ENCODE data around the gene DISC1.

Gene DISC1

GRCh38 chr1:231799363-231799986, 172.9 kb downstream of the DISC1 start:
- Mint-ChIP-seq H3K4me1 (no peaks in the 10 kb centered on the region), H3K36me3 (peaks cover 30% of the 10 kb centered on the region), H3K27me3 (no peaks in the 10 kb centered on the region), H3K4me3 (no peak overlapping the region), H3K27ac (peak overlapping the region; percentile 86), H3K9me3 (no peaks in the 10 kb centered on the region)

GRCh38 chr1:231800108-231800507, 173.5 kb downstream of the DISC1 start:
- Mint-ChIP-seq H3K27me3 (no peaks in the 10 kb centered on the region), H3K4me3 (no peak overlapping the region), H3K36me3 (peaks cover 27% of the 10 kb centered on the region), H3K27ac (peak overlapping the region; percentile 86), H3K4me1 (no peaks in the 10 kb centered on the region), H3K9me3 (no peaks in the 10 kb centered on the region)

DNA sequence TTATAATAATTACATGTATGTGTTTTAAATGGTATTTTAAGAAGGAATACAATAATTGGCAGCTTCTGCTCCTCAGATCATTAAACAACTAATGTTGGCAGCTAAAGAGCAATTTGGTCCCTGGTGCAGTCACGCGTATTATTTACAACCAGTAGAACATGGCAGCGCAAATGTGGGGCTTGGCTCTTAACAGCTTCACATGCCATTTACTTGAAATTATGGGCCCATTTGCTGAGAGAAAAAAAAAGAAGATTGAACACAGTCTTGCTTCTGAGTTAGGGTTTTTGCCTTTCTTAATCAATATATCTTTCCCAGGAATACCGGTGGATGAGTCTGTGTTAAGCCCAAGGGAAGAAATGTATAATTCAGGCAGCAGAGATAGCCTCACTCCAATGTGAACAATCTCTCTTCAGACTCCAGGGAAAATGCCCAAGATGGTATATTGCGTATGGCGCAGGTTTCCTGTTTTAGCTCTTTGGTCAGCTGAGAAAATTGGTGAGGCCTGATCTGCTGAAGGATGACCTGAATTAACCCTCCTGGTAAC, 174.5 kb downstream of the DISC1 start:
- H3K4me1 Mint-ChIP-seq: no peaks in the 10 kb centered on the region
- no peak overlapping the region for H3K4me3 Mint-ChIP-seq
- H3K36me3 Mint-ChIP-seq: peaks cover 23% of the 10 kb centered on the region
- no peaks in the 10 kb centered on the region for H3K9me3 Mint-ChIP-seq
- H3K27ac Mint-ChIP-seq: no peak overlapping the region
- no peaks in the 10 kb centered on the region for H3K27me3 Mint-ChIP-seq

GRCh38 chr1:231803353-231803752, 176.8 kb downstream of the DISC1 start:
- Mint-ChIP-seq H3K27me3 (no peaks in the 10 kb centered on the region), H3K27ac (no peak overlapping the region), H3K9me3 (no peaks in the 10 kb centered on the region), H3K4me1 (no peaks in the 10 kb centered on the region), H3K4me3 (no peak overlapping the region), H3K36me3 (peaks cover 20% of the 10 kb centered on the region)

- H3K4me1 Mint-ChIP-seq: no peaks in the 10 kb centered on the region
- no peak overlapping the region for H3K27ac Mint-ChIP-seq
- no peaks in the 10 kb centered on the region for H3K9me3 Mint-ChIP-seq
- H3K27me3 Mint-ChIP-seq: no peaks in the 10 kb centered on the region
- H3K36me3 Mint-ChIP-seq: peaks cover 18% of the 10 kb centered on the region
- H3K4me3 Mint-ChIP-seq: no peak overlapping the region
Observed at GRCh38 chr1:231806623-231807495, 180.3 kb downstream of the DISC1 start.

DNA sequence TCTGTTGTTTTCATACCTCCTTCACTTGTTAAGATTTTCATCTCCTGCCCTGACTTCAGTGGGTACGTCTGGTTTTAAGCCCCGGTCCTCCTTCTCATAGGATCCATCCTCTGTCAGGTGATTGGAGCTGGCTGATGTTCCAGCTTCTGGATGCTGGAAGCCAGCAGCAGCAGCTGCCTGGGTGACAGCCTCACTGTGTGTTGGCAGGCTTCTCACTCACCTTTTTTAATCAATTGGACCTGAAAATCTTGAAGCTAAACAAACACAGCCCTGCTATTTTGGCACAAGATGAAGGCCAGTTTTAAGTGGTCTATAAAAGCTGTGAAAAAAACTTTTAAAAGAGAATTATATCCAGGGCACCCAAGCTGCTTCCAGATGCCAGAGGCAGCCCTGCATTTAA, 181.0 kb downstream of the DISC1 start:
- no peaks in the 10 kb centered on the region for H3K4me1 Mint-ChIP-seq
- no peak overlapping the region for H3K4me3 Mint-ChIP-seq
- no peaks in the 10 kb centered on the region for H3K9me3 Mint-ChIP-seq
- H3K36me3 Mint-ChIP-seq: peaks cover 13% of the 10 kb centered on the region
- H3K27ac Mint-ChIP-seq: no peak overlapping the region
- no peaks in the 10 kb centered on the region for H3K27me3 Mint-ChIP-seq

DNA sequence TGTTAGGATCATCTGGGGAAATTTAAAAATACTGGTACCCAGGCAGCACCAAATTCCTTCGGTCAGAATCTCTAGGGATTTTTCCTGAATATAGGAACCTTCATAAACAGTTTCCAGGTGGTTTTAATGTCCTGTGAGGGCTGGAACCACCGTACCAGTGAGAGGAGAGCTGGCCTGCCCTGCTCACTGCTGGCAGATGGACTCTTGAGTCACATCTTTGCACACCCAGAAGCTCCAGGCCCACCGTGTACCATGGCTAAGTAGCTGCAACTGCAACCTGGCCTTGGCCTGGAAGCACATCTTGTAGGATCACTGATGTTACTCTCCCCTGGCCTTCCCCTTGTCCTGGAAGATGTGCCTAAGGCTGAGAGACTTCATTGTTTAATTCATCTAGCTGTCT, 181.5 kb downstream of the DISC1 start:
- H3K27me3 Mint-ChIP-seq: no peaks in the 10 kb centered on the region
- H3K4me1 Mint-ChIP-seq: no peaks in the 10 kb centered on the region
- no peak overlapping the region for H3K27ac Mint-ChIP-seq
- peaks cover 14% of the 10 kb centered on the region for H3K36me3 Mint-ChIP-seq
- H3K4me3 Mint-ChIP-seq: no peak overlapping the region
- no peaks in the 10 kb centered on the region for H3K9me3 Mint-ChIP-seq

- no peaks in the 10 kb centered on the region for H3K27me3 Mint-ChIP-seq
- H3K9me3 Mint-ChIP-seq: peaks cover 4% of the 10 kb centered on the region
- peaks cover 19% of the 10 kb centered on the region for H3K36me3 Mint-ChIP-seq
- H3K4me3 Mint-ChIP-seq: no peak overlapping the region
- H3K27ac Mint-ChIP-seq: peak overlapping the region; percentile 32
- peaks cover 3% of the 10 kb centered on the region for H3K4me1 Mint-ChIP-seq
Observed at GRCh38 chr1:231808990-231809389, 182.4 kb downstream of the DISC1 start.

DNA sequence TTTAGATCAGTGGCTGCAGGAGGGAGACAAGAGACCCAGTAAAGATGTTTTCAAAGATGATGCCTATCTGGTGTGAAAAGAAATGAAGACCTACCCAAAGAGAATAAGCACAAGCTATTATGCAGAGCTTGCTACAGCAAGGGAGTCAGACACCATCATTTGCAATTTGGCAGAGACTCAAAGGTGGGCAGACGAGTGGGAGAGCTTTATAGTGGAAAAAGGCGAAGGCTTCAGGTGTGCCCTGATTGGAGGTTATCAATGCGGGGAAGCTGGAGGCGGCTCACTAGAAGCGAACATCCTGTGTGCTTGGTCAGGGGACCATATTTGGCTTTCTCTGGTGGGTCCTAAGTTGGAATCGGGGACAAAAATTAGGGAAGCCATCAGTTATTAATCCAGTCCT, 183.8 kb downstream of the DISC1 start:
- peaks cover 4% of the 10 kb centered on the region for H3K9me3 Mint-ChIP-seq
- H3K36me3 Mint-ChIP-seq: peaks cover 21% of the 10 kb centered on the region
- H3K27ac Mint-ChIP-seq: no peak overlapping the region
- no peaks in the 10 kb centered on the region for H3K27me3 Mint-ChIP-seq
- no peak overlapping the region for H3K4me3 Mint-ChIP-seq
- H3K4me1 Mint-ChIP-seq: peaks cover 3% of the 10 kb centered on the region

DNA sequence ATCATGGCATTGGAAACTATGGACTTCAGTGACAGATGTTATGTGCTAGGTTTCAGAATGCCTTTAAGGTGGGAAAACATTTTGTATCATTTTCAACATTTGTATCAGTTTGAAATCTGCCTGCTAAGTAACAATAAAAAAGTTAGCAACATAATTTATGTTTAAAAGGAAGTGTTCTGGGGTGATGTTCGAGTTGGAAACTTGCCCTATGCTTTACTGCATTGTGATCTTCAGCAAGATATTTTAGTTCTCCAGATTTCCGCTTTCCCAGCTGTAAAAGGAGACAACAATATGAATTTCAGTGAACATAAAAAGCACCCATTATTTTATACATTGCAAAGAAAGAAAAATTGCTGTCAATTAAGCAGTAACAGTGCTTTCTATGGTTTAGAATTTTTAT, 187.4 kb downstream of the DISC1 start:
- Mint-ChIP-seq H3K36me3 (peaks cover 37% of the 10 kb centered on the region), H3K4me1 (peaks cover 3% of the 10 kb centered on the region), H3K27ac (no peak overlapping the region), H3K4me3 (no peak overlapping the region), H3K27me3 (no peaks in the 10 kb centered on the region), H3K9me3 (peaks cover 4% of the 10 kb centered on the region)

DNA sequence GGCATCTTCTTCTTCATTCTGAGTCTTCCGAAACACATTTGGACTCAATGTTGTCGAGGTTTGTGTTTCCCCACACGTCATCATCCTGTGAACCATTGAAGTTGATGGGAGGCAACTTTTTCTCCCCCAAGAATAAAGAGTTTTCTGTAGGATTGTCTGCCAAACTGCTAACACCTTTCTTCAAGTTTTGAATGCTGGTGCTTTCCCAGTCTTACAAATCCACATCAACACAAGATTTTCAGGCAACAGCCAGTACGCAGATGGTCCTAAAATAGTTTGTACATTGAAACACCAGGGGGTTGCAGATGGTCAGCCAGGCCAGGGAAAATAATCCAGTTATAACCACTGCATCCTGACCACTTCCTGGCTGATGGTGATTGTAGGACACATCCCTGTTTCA, 187.9 kb downstream of the DISC1 start:
- Mint-ChIP-seq H3K27ac (no peak overlapping the region), H3K4me1 (peaks cover 3% of the 10 kb centered on the region), H3K4me3 (no peak overlapping the region), H3K36me3 (peaks cover 38% of the 10 kb centered on the region), H3K9me3 (peaks cover 4% of the 10 kb centered on the region), H3K27me3 (no peaks in the 10 kb centered on the region)

- Mint-ChIP-seq H3K27me3 (no peaks in the 10 kb centered on the region), H3K27ac (no peak overlapping the region), H3K9me3 (peaks cover 4% of the 10 kb centered on the region), H3K4me1 (peaks cover 3% of the 10 kb centered on the region), H3K36me3 (peaks cover 30% of the 10 kb centered on the region), H3K4me3 (no peak overlapping the region)
Observed at GRCh38 chr1:231817801-231818200, 191.2 kb downstream of the DISC1 start.

- Mint-ChIP-seq H3K27ac (no peak overlapping the region), H3K4me3 (no peak overlapping the region), H3K4me1 (peaks cover 3% of the 10 kb centered on the region), H3K27me3 (no peaks in the 10 kb centered on the region), H3K9me3 (peaks cover 4% of the 10 kb centered on the region), H3K36me3 (peaks cover 31% of the 10 kb centered on the region)
Observed at GRCh38 chr1:231818337-231818736, 191.7 kb downstream of the DISC1 start.

GRCh38 chr1:231821281-231821680, 194.7 kb downstream of the DISC1 start:
- Mint-ChIP-seq H3K4me3 (no peak overlapping the region), H3K36me3 (peaks cover 31% of the 10 kb centered on the region), H3K27me3 (no peaks in the 10 kb centered on the region), H3K27ac (no peak overlapping the region), H3K9me3 (no peaks in the 10 kb centered on the region), H3K4me1 (no peaks in the 10 kb centered on the region)

DNA sequence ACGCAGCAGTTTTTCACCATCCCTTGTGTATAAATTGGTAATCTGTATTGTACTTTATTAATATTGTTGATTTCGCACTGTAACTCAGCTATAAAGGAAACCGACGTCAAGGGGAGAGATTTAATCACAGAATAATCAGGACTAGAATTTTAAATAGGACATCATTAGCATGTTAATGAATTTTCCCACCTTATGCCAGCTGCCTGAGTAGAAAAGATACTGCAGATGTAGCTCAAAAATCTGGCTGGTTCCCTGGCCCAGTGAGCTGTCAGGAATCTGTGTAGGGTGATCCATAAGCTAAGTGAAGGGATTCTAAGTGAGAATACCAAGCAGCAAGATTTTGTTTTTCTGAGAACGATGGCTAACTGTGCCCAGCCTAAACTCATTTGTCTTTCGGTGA, 195.5 kb downstream of the DISC1 start:
- no peaks in the 10 kb centered on the region for H3K4me1 Mint-ChIP-seq
- H3K36me3 Mint-ChIP-seq: peaks cover 29% of the 10 kb centered on the region
- no peak overlapping the region for H3K27ac Mint-ChIP-seq
- no peaks in the 10 kb centered on the region for H3K27me3 Mint-ChIP-seq
- H3K9me3 Mint-ChIP-seq: no peaks in the 10 kb centered on the region
- H3K4me3 Mint-ChIP-seq: no peak overlapping the region

DNA sequence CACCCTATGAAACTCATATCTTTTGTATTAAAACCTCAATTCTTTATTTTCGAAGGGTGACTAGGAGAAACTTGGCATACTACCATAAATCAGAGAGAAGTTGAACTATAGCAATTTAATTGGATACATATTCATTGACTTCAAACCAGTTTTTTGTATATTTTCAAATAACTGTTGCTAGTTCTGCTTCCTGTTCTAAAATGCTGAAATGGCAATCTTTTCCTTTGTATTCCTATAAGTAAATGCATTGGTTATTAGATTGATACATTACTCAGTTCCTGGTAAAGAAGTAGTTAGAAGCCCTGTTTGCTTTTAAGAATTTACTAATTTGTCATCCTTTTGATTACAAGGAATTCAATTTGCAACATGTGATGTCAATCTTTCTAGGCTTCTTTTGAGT, 200.0 kb downstream of the DISC1 start:
- Mint-ChIP-seq H3K27ac (no peak overlapping the region), H3K36me3 (peaks cover 20% of the 10 kb centered on the region), H3K27me3 (no peaks in the 10 kb centered on the region), H3K4me1 (no peaks in the 10 kb centered on the region), H3K9me3 (no peaks in the 10 kb centered on the region), H3K4me3 (no peak overlapping the region)

Data from activated naive CD4-positive, alpha-beta T cell treated with anti-CD3 and anti-CD28 coated beads, Interleukin-2, amount 50 U/mL, for 24 hours (primary cell).